ENCODE results near the gene POM121.
"Not testable (repeated sequence)": the region's sequence is repeated elsewhere in the genome, so short reads cannot be mapped to it uniquely, and the experiment has no call there.

DNA sequence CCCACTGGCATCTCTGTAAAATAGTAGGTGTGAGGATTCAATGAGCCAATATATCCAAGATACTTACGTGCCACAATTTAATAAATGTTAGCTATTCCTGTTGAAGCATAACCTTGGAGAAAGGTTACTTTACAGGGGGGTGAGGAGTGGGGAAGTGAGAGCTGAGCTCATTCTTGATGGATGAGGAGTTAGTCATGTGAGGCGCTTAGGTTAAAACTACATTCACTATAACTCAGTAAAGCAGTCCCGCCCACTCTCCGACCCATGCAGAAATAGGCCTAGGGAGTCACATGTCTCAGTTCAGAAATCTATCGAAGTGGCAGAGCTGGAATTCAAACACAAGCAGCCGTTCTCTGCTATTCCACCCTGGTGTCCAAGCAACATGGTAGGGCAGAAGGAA lies 25.5 kb downstream of the POM121 start:
- TF ChIP-seq, protein P1, sequence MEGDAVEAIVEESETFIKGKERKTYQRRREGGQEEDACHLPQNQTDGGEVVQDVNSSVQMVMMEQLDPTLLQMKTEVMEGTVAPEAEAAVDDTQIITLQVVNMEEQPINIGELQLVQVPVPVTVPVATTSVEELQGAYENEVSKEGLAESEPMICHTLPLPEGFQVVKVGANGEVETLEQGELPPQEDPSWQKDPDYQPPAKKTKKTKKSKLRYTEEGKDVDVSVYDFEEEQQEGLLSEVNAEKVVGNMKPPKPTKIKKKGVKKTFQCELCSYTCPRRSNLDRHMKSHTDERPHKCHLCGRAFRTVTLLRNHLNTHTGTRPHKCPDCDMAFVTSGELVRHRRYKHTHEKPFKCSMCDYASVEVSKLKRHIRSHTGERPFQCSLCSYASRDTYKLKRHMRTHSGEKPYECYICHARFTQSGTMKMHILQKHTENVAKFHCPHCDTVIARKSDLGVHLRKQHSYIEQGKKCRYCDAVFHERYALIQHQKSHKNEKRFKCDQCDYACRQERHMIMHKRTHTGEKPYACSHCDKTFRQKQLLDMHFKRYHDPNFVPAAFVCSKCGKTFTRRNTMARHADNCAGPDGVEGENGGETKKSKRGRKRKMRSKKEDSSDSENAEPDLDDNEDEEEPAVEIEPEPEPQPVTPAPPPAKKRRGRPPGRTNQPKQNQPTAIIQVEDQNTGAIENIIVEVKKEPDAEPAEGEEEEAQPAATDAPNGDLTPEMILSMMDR (conservative IDR thresholded peaks at IDR 0.05; ENCODE audit: low read depth, low read length): not testable (repeated sequence)
- not testable (repeated sequence) for TF ChIP-seq EZH2 (IDR thresholded peaks at IDR 0.05; ENCODE audit: borderline replicate concordance, low read depth, low read length, poor library complexity, severe bottlenecking)

Measured in A673 (cell line).